AML-193 (cell line): ENCODE data around the gene PER2.
"Not testable (repeated sequence)": the region's sequence is repeated elsewhere in the genome, so short reads cannot be mapped to it uniquely, and the experiment has no call there.

Source experiments
- DNase-seq, 2 experiments: peaks; one replicate each; lab custom pipeline; 2025; lab: John Stamatoyannopoulos, UW

PER2 gene

GRCh38 chr2:238287737-238288649 lies at the start of gene PER2:
Gene PER2 (minus strand): TSS chr2:238288610. CDS start chr2:238277936, 10,674 bp downstream.
- DNase-seq, result peak; percentile 63 to 75

- DNase-seq, result no peak
Observed at GRCh38 chr2:238337846-238338245, 49.4 kb upstream of the PER2 start.

- DNase-seq, result no peak
Observed at GRCh38 chr2:238336793-238337444, 48.5 kb upstream of the PER2 start.

DNA sequence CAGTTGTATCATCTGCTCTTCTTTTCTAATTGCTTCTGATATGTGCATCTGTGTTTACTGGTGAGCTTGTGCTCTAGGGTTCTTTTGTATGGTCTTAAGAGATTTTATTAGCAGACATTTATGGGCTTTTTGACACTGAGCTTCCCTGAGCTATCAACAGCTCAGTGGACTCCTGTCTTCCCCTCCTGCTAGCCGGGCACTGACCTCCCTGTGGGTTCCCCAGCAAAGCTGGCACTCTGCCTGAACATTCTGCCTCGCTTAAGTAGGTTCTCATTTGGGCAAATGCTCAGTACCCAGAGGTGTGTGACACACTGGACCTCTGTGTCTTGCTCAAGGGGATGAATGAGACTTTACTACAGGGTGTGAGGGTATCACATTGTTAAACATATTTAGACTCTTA lies 47.7 kb upstream of the PER2 start:
- no peak for DNase-seq

DNA sequence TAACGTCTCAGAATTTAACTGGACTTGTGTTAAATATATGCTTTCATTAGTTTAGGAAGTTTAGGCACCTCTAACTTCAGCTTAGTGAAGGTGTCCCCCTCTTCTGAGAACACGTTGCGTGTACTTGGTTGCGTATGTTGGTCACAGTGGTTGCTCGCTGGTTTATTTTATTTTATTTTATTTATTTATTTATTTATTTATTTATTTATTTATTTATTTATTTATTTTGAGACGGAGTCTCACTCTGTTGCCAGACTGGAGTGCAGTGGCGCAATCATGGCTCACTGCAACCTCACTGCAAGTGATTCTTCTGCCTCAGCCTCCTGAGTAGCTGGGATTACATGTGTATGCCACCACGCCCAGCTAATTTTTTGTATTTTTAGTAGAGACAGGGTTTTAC lies 47.2 kb upstream of the PER2 start:
- not testable (repeated sequence) for DNase-seq

DNA sequence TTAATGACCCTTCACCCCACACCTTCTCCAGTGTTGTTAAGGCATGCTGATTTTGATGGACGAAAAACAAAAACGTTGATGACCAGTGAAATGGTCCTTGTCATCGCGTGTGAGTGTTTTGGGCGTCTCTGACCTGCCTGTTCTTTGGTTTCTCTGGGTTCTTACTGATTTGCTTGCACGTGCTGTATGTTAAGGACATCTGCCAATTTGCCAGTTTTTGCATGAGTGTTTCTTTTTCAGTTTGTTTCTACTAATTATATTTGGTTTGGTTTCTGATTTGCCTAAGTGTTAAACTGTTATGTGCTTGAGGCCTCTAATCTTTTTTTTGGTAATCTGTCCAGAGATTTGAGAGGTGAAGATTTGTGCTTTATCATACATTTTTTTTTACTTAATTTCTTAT lies 46.5 kb upstream of the PER2 start:
- DNase-seq, result no peak

- no peak for DNase-seq
Observed at GRCh38 chr2:238331916-238332315, 43.5 kb upstream of the PER2 start.

GRCh38 chr2:238330391-238330790 lies 42.0 kb upstream of the PER2 start:
- DNase-seq, result no peak

DNA sequence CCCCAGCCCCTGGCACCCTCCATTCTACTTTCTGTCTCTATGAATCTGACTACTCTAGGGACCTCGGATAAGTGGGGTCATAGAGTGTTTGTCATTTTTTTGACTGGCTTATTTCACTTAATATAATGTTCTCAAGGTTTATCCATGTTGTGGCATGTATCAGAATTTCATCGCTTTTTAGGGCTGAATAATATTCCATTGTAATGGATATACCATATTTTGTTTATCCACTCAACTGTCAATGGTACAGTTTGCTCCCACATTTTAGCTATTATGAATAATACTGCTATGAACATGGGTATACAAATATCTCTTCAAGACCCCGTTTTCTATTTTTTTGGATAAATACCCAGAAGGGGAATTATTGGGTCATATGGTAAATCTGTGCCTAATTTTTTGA lies 39.3 kb upstream of the PER2 start:
- no peak for DNase-seq

GRCh38 chr2:238326801-238327365 lies 38.5 kb upstream of the PER2 start:
- DNase-seq, result no peak

DNA sequence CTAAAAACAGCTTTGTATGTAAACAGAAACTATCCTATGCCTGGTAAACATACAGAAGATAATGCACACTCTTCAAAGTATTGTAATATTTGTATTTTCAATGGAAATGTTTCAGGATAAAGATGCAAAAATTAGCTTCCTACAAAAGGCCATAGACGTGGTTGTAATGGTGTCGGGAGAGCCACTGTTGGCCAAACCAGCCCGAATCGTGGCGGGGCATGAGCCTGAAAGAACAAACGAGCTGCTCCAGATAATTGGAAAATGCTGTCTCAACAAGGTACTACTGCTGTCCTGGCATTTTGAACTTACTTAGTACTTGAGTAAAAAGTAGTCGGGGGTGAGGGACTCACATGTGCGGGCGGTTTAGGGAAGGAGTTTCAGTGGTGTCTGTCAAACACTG lies 37.3 kb upstream of the PER2 start:
- no peak for DNase-seq

DNA sequence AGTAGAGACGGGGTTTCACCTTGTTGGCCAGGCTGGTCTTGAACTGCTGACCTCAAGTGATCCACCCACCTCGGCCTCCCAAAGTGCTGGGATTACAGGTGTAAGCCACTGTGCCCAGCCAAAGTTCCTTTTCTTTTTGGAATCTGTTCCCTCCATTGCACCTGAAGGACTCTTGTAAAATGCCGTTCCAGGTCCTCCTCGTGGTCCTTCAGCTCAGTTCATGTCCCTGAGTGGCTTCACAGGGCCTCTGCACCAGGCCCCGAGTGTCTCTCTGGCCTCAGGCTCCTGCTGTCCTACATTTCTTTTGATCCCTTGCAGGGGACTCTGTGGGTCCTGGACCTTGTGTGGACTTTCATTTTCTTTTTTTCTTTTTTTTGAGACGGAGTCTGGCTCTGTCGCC lies 35.8 kb upstream of the PER2 start:
- not testable (repeated sequence) for DNase-seq

DNA sequence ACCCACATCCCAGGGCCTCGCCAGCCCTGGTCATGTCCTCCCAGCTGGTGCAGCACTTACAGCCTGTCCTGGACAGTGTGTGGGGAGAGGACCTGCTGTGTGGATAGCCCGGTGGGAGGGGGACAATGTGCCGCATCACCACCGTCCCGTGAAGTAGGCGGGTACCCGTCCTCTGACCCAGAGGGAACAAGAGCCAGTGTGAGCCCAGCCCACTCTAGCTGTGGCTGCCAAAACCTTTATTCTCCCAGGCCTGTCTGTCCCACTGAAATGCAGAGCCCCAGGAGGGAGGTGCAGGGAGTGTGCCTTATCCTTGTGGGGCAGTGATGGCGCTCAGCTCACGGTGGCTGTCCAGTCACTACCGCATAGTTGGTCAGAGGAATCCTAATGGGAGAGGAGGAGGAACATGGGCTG lies 33.6 kb upstream of the PER2 start:
- no peak for DNase-seq

DNA sequence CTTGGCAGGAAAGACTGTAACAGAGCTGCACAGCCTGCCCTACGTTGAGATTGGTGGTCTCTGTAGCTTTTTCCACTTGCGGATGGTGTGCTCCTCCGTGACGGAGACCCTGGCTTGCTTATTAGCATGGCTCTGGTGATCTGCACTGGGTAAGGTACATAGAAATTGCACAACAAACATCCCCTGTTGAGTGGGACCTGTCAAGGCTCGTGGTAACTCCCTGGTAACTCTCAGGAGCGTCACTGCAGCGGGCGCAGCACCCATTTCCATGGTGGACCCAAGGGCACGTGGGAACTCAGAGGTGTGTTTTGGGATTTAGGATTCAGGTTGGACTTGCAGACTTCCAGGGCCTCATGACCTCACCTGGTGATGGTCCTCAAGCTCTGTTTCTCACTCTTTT lies 33.1 kb upstream of the PER2 start:
- no peak for DNase-seq

DNA sequence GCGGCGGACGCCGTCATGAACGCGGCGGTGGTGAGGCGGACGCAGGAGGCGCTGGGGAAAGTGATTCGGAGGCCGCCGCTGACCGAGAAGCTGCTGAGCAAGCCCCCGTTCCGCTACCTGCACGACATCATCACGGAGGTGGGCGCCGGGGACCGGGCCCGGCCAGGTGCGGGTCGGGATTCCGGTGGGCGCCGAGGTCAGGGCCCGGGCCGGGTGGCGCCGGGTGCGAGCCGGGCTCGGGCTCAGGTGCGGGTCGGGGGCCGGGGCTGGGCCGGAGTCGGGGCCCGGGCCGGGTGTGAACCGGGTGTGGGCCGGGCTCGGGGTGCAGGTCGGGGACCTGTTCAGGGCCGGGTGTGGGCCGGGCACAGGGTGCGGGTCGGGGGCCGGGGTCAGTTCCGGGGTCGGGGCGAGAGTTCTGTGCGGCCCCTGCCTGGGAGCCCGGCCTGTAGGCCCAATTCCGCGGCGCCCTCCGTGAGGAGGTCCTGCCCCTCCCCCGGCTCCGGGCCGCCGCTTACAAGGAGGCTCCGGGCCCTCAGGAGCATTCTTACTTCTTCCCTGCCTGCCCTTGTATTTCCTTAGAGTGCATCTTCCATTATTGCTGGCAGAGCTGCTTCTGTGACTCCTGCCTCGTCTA lies 32.4 kb upstream of the PER2 start:
- DNase-seq, result no peak

GRCh38 chr2:238320246-238320647 lies 31.8 kb upstream of the PER2 start, which contains the start of gene TRAF3IP1:
Gene TRAF3IP1 (plus strand): TSS chr2:238320518. CDS start chr2:238320663, 145 bp downstream.
- DNase-seq, result peak; percentile 63 to 84

GRCh38 chr2:238315031-238315595 lies 26.7 kb upstream of the PER2 start:
- DNase-seq, result no peak

- no peak for DNase-seq
Observed at GRCh38 chr2:238314576-238314975, 26.2 kb upstream of the PER2 start.

- DNase-seq, result no peak
Observed at GRCh38 chr2:238313991-238314350, 25.6 kb upstream of the PER2 start.

DNA sequence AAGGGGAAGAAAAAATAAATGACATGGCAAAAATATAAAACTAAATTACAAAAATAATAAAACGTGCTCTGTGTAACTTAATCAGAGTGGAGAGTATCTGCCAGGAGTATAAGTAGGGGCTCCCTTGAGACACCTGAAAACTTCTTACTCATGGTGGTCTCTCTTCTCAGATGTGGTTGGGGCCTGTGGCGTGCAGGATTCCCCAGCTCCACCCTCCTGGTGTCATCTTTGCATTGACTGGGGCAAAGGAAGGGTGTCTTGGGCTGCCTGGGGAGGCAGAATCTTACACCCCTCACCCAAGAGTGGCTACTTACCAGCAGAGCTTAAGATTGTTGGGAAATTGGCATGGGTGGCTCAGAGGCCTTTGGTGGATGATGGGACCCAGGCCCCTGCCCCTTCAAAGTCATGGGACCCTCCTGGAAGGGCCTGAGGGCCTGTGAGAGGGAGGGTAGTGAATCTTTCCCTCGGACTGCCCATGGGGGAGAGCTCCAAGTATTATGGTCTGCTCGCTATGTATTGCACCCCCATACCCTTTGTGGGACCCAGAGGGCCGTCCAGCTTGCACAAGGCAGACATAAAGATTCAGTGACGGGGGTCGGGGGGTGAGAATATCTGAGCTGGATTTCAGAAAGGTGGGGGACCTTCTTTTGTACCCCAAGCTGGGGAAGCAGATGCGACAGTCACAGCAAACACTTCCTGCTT lies 25.0 kb upstream of the PER2 start:
- DNase-seq, result no peak

DNA sequence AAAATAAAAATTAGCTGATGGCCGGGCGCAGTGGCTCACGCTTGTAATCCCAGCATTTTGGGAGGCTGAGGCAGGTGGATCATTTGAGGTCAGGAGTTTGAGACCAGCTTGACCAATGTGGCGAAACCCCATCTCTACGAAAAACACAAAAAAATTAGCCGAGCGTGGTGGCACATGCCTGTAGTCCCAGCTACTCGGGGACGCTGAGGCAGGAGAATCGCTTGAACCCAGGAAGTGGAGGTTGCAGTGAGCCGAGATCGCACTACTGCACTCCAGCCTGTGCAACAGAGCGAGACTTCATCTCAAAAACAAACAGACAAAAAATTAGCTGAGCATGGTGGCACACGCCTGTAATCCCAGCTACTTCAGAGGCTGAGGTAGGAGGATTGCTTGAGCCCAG lies 22.3 kb upstream of the PER2 start:
- DNase-seq, result not testable (repeated sequence)

DNA sequence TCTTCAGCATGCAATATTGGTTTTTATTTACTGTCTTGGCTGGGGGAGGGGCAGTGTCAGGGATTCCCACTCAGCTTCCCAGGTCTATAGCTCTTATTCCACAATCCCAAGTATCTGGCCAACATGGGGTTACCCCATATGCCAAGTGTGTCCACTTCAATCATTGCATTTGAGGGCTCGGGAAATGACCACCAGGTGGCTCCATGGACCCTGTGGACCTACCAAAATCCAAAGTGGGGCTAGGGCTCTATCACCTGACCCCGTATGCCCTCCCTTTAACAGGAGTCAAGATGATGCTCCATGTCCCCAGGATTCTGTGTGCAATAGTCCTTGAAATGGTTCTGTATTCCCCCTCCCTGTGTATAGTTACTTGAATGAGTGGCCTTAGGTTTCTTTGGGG lies 19.8 kb upstream of the PER2 start:
- no peak for DNase-seq
